ENCODE results near the gene EEF2K. TPM values are rescaled to one million over a fixed set of nuclear protein-coding genes. Genes with fewer than 3 reads are reported as not detected.
A peak's percentile ranks its signal among the peaks of the same experiment; 100 is the strongest.

Gene EEF2K
- total and polyA plus RNA-seq, 2 of the 13 experiments (the other 11 are each of a cell fraction or from before 2014, with no cell fraction given): 22.0 to 23.8 TPM

DNA sequence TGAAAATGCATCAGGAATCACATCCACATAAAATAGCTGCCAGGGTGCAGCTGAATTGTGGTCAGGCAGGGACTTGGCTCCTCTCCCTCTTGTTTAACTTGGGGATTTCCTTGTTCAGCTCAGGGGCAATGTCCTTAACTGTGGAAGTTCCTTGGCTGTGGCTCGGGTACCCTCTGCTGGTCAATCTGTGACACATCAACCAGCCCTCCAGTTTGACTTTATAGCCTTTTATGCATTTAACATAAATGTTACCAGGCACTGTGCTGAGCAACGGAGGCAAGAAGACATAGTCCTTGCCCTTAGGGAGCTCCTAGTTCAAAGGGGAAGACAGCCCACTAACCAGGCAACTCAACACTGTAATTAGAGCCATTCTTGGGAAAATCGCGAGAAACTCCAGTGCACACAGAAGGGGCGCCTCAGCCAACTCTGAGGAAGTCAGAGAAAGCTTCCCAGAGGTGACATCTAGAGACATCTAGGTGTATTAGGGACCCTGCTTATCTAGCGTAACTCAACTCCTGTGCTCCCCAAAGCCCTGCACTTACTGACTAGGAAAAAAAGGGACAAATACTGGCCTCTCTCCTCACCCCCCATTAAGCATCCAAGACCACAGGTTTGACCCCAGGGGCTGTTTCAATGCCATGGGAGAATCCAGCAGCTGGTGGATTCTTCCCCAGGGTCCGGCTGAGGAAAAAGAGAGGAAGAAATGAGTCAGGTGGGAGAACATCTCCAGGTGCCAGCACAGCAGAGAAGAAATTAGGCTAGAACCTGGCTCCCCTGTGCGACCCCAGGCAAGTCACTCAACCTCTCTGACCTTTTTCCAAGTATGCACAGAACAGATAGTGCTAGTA is 17.3 kb upstream of the EEF2K start (continued):
- TF ChIP-seq, protein P1, sequence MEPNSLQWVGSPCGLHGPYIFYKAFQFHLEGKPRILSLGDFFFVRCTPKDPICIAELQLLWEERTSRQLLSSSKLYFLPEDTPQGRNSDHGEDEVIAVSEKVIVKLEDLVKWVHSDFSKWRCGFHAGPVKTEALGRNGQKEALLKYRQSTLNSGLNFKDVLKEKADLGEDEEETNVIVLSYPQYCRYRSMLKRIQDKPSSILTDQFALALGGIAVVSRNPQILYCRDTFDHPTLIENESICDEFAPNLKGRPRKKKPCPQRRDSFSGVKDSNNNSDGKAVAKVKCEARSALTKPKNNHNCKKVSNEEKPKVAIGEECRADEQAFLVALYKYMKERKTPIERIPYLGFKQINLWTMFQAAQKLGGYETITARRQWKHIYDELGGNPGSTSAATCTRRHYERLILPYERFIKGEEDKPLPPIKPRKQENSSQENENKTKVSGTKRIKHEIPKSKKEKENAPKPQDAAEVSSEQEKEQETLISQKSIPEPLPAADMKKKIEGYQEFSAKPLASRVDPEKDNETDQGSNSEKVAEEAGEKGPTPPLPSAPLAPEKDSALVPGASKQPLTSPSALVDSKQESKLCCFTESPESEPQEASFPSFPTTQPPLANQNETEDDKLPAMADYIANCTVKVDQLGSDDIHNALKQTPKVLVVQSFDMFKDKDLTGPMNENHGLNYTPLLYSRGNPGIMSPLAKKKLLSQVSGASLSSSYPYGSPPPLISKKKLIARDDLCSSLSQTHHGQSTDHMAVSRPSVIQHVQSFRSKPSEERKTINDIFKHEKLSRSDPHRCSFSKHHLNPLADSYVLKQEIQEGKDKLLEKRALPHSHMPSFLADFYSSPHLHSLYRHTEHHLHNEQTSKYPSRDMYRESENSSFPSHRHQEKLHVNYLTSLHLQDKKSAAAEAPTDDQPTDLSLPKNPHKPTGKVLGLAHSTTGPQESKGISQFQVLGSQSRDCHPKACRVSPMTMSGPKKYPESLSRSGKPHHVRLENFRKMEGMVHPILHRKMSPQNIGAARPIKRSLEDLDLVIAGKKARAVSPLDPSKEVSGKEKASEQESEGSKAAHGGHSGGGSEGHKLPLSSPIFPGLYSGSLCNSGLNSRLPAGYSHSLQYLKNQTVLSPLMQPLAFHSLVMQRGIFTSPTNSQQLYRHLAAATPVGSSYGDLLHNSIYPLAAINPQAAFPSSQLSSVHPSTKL (CRISPR knock-in tag; IDR thresholded peaks at IDR 0.05): peak; percentile 51; the same call in 1 of the 2 replicates
- no peak for TF ChIP-seq ZSCAN31 (CRISPR knock-in tag; IDR thresholded peaks at IDR 0.05; ENCODE audit: low read depth)
- peak; percentile 32; the same call in 1 of the 2 replicates for TF ChIP-seq SALL1 (CRISPR knock-in tag; IDR thresholded peaks at IDR 0.05)
- TF ChIP-seq ZNF317 (CRISPR knock-in tag; IDR thresholded peaks at IDR 0.05): no peak
- TF ChIP-seq ZNF792 (CRISPR knock-in tag; IDR thresholded peaks at IDR 0.05): 0 out of 2 replicates have a peak, but pooled peaks have one; percentile 15
- no peak for TF ChIP-seq ZFP36L2 (CRISPR knock-in tag; IDR thresholded peaks at IDR 0.05)
- TF ChIP-seq, protein P2, sequence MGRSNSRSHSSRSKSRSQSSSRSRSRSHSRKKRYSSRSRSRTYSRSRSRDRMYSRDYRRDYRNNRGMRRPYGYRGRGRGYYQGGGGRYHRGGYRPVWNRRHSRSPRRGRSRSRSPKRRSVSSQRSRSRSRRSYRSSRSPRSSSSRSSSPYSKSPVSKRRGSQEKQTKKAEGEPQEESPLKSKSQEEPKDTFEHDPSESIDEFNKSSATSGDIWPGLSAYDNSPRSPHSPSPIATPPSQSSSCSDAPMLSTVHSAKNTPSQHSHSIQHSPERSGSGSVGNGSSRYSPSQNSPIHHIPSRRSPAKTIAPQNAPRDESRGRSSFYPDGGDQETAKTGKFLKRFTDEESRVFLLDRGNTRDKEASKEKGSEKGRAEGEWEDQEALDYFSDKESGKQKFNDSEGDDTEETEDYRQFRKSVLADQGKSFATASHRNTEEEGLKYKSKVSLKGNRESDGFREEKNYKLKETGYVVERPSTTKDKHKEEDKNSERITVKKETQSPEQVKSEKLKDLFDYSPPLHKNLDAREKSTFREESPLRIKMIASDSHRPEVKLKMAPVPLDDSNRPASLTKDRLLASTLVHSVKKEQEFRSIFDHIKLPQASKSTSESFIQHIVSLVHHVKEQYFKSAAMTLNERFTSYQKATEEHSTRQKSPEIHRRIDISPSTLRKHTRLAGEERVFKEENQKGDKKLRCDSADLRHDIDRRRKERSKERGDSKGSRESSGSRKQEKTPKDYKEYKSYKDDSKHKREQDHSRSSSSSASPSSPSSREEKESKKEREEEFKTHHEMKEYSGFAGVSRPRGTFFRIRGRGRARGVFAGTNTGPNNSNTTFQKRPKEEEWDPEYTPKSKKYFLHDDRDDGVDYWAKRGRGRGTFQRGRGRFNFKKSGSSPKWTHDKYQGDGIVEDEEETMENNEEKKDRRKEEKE (IDR thresholded peaks at IDR 0.05): no peak
- TF ChIP-seq CAMTA2 (CRISPR knock-in tag; IDR thresholded peaks at IDR 0.05; ENCODE audit: borderline replicate concordance): no peak
- TF ChIP-seq ZNF530 (CRISPR knock-in tag; IDR thresholded peaks at IDR 0.05; ENCODE audit: low read depth): no peak
- TF ChIP-seq SAFB2 (CRISPR knock-in tag; IDR thresholded peaks at IDR 0.05; ENCODE audit: borderline replicate concordance, low read depth): no peak
- peak; percentile 32; the same call in 1 of the 3 replicates for TF ChIP-seq MXI1 (IDR thresholded peaks at IDR 0.05; ENCODE audit: borderline replicate concordance, low read depth, low read length)
- TF ChIP-seq ZNF333 (CRISPR knock-in tag; IDR thresholded peaks at IDR 0.05; ENCODE audit: borderline replicate concordance): no peak
- TF ChIP-seq SIX4 (CRISPR knock-in tag; IDR thresholded peaks at IDR 0.05): no peak; the same call in 1 of the 2 replicates
- TF ChIP-seq ELF3 (CRISPR knock-in tag; IDR thresholded peaks at IDR 0.05): peak; percentile 96
- peak; percentile 38; the same call in 1 of the 2 replicates for TF ChIP-seq ELF4 (CRISPR knock-in tag; IDR thresholded peaks at IDR 0.05; ENCODE audit: borderline replicate concordance)
- no peak for TF ChIP-seq CENPT (CRISPR knock-in tag; IDR thresholded peaks at IDR 0.05; ENCODE audit: low read depth)
- no peak for TF ChIP-seq TOPORS (CRISPR knock-in tag; IDR thresholded peaks at IDR 0.05)
- TF ChIP-seq NFKB2 (CRISPR knock-in tag; IDR thresholded peaks at IDR 0.05; ENCODE audit: borderline replicate concordance): no peak
- TF ChIP-seq, protein P3, sequence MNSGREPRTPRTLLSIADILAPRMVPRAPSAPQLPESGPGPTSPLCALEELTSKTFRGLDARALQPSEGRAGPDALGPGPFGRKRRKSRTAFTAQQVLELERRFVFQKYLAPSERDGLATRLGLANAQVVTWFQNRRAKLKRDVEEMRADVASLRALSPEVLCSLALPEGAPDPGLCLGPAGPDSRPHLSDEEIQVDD (CRISPR knock-in tag; IDR thresholded peaks at IDR 0.05; ENCODE audit: borderline replicate concordance): no peak
- TF ChIP-seq REPIN1 (CRISPR knock-in tag; IDR thresholded peaks at IDR 0.05; ENCODE audit: borderline replicate concordance, low read depth): no peak
- TF ChIP-seq MAFG (CRISPR knock-in tag; IDR thresholded peaks at IDR 0.05): no peak
- TF ChIP-seq SNAPC2 (CRISPR knock-in tag; IDR thresholded peaks at IDR 0.05): no peak
- no peak for TF ChIP-seq ZNF326 (CRISPR knock-in tag; IDR thresholded peaks at IDR 0.05; ENCODE audit: borderline replicate concordance)
- peak; percentile 64; the same call in 1 of the 2 replicates for TF ChIP-seq FOXO1 (CRISPR knock-in tag; IDR thresholded peaks at IDR 0.05)

Measured in HepG2 (cell line).